Measurements from ENCODE around the gene KCND3. TPM values are rescaled to one million over a fixed set of nuclear protein-coding genes. Genes with fewer than 3 reads are reported as not detected.

KCND3 gene
- total RNA-seq, 2 experiments from 2014 or later = not detected

GRCh38 chr1:111725192-111725591 lies 264.3 kb downstream of the KCND3 start:
- ChIA-PET POLR2A (no interaction called here), CTCF (interaction anchor here (0.7 to 2.2 kb wide), 2 partner anchors 13 to 22 kb away, joined by 3 to 8 read pairs; partner anchors contain the start of gene INKA2)
- H3K36me3 Mint-ChIP-seq (ENCODE audit: low read depth) = no peaks in the 10 kb centered on the region
- H3K9me3 Mint-ChIP-seq = no peaks in the 10 kb centered on the region
- H3K4me3 Mint-ChIP-seq = no peak overlapping the region
- DNase-seq = no peak
- H3K27me3 Mint-ChIP-seq = no peaks in the 10 kb centered on the region
- no peak overlapping the region for H3K27ac Mint-ChIP-seq
- peaks cover 6% of the 10 kb centered on the region for H3K4me1 Mint-ChIP-seq

- Mint-ChIP-seq H3K4me1 (peaks cover 8% of the 10 kb centered on the region), H3K36me3 (ENCODE audit: low read depth) (peaks cover 2% of the 10 kb centered on the region), H3K4me3 (no peak overlapping the region), H3K27me3 (no peaks in the 10 kb centered on the region), H3K27ac (no peak overlapping the region), H3K9me3 (no peaks in the 10 kb centered on the region)
- ChIA-PET CTCF (no interaction called here), POLR2A (no interaction called here)
- no peak for DNase-seq
Measured at GRCh38 chr1:111723871-111724270, 265.6 kb downstream of the KCND3 start.

GRCh38 chr1:111723091-111723806 lies 266.2 kb downstream of the KCND3 start:
- peaks cover 2% of the 10 kb centered on the region for H3K36me3 Mint-ChIP-seq (ENCODE audit: low read depth)
- H3K27me3 Mint-ChIP-seq = no peaks in the 10 kb centered on the region
- no peaks in the 10 kb centered on the region for H3K9me3 Mint-ChIP-seq
- peaks cover 8% of the 10 kb centered on the region for H3K4me1 Mint-ChIP-seq
- POLR2A ChIA-PET = no interaction called here
- CTCF ChIA-PET = no interaction called here
- no peak overlapping the region for H3K27ac Mint-ChIP-seq
- DNase-seq = no peak
- H3K4me3 Mint-ChIP-seq = no peak overlapping the region

- H3K4me3 Mint-ChIP-seq = no peak overlapping the region
- CTCF ChIA-PET = interaction anchor here (1.8 kb wide), 1 partner anchor 16 kb away, joined by 5 read pairs; no protein-coding TSS in a partner anchor
- no peak overlapping the region for H3K27ac Mint-ChIP-seq
- H3K4me1 Mint-ChIP-seq = peaks cover 8% of the 10 kb centered on the region
- POLR2A ChIA-PET = no interaction called here
- H3K27me3 Mint-ChIP-seq = no peaks in the 10 kb centered on the region
- no peaks in the 10 kb centered on the region for H3K9me3 Mint-ChIP-seq
- peaks cover 16% of the 10 kb centered on the region for H3K36me3 Mint-ChIP-seq (ENCODE audit: low read depth)
- no peak for DNase-seq
Measured at GRCh38 chr1:111720977-111721786, 268.3 kb downstream of the KCND3 start.

Other genes with a start within 250 kb of the KCND3 start
- gene DDX20, start 233.8 kb downstream of the KCND3 start, total RNA-seq = 10 to 100 TPM; 14.4 to 18.9 TPM